ENCODE data around the gene TMEM143.
"Not testable (repeated sequence)": the region's sequence is repeated elsewhere in the genome, so short reads cannot be mapped to it uniquely, and the experiment has no call there.

TMEM143 gene

GRCh38 chr19:48396016-48396823 is 32.5 kb upstream of the TMEM143 start:
- no peaks in the 10 kb centered on the region for H3K9me3 ChIP-seq (ENCODE audit: control insufficient read depth, insufficient read depth, low read depth, low read length)
- no peak overlapping the region for H3K9ac ChIP-seq (ENCODE audit: low read length)
- H3K36me3 ChIP-seq (ENCODE audit: control insufficient read depth, insufficient read depth, low read length) = no peaks in the 10 kb centered on the region
- peaks cover 57% of the 10 kb centered on the region for H3K27me3 ChIP-seq (ENCODE audit: control insufficient read depth, insufficient read depth, low read length)
- no peak overlapping the region for H3K27ac ChIP-seq (ENCODE audit: low read depth, low read length)
- H3K4me1 ChIP-seq (ENCODE audit: control insufficient read depth, insufficient read depth, low read length) = peaks cover 62% of the 10 kb centered on the region
- peak overlapping the region; percentile 26; the same call in 1 of the 2 replicates for H3K4me3 ChIP-seq (ENCODE audit: low read depth, low read length)

GRCh38 chr19:48395499-48395898 is 31.8 kb upstream of the TMEM143 start:
- H3K4me3 ChIP-seq (ENCODE audit: low read depth, low read length) = peak overlapping the region; percentile 74; the same call in 1 of the 2 replicates

DNA sequence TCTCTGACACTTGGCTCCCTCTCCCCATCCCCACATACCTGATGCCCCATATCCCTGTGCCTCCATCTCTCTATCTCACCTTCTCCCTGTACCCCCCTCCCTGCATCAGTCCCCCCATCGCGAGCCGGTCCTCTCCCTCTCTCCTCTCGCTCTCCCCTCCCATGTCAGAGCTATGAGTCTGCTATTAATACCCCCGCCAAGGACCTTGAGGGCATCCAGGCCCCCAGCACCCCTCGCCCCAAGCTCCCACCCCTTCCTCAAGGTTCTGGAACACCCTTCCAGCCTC is 31.4 kb upstream of the TMEM143 start:
- no peaks in the 10 kb centered on the region for H3K9me3 ChIP-seq (ENCODE audit: control insufficient read depth, insufficient read depth, low read depth, low read length)
- peaks cover 54% of the 10 kb centered on the region for H3K4me1 ChIP-seq (ENCODE audit: control insufficient read depth, insufficient read depth, low read length)
- H3K9ac ChIP-seq (ENCODE audit: low read length) = no peak overlapping the region
- no peak overlapping the region for H3K27ac ChIP-seq (ENCODE audit: low read depth, low read length)
- H3K4me3 ChIP-seq (ENCODE audit: low read depth, low read length) = peak overlapping the region; percentile 74
- no peaks in the 10 kb centered on the region for H3K36me3 ChIP-seq (ENCODE audit: control insufficient read depth, insufficient read depth, low read length)
- H3K27me3 ChIP-seq (ENCODE audit: control insufficient read depth, insufficient read depth, low read length) = peaks cover 57% of the 10 kb centered on the region

More at GRCh38 chr19:48395499-48395898, 31.8 kb upstream of the TMEM143 start:
- Histone ChIP-seq H3K4me1 (ENCODE audit: control insufficient read depth, insufficient read depth, low read length) (peaks cover 56% of the 10 kb centered on the region), H3K9me3 (ENCODE audit: control insufficient read depth, insufficient read depth, low read depth, low read length) (no peaks in the 10 kb centered on the region), H3K9ac (ENCODE audit: low read length) (no peak overlapping the region), H3K27me3 (ENCODE audit: control insufficient read depth, insufficient read depth, low read length) (peaks cover 57% of the 10 kb centered on the region), H3K36me3 (ENCODE audit: control insufficient read depth, insufficient read depth, low read length) (no peaks in the 10 kb centered on the region), H3K27ac (ENCODE audit: low read depth, low read length) (no peak overlapping the region)

GRCh38 chr19:48394331-48395169 is 30.8 kb upstream of the TMEM143 start:
- H3K27me3 ChIP-seq (ENCODE audit: control insufficient read depth, insufficient read depth, low read length) = peaks cover 57% of the 10 kb centered on the region
- no peaks in the 10 kb centered on the region for H3K9me3 ChIP-seq (ENCODE audit: control insufficient read depth, insufficient read depth, low read depth, low read length)
- peak overlapping the region; percentile 67 for H3K9ac ChIP-seq (ENCODE audit: low read length)
- H3K4me3 ChIP-seq (ENCODE audit: low read depth, low read length) = peak overlapping the region; percentile 74
- peaks cover 51% of the 10 kb centered on the region for H3K4me1 ChIP-seq (ENCODE audit: control insufficient read depth, insufficient read depth, low read length)
- H3K36me3 ChIP-seq (ENCODE audit: control insufficient read depth, insufficient read depth, low read length) = peaks cover under 1% of the 10 kb centered on the region
- H3K27ac ChIP-seq (ENCODE audit: low read depth, low read length) = no peak overlapping the region

DNA sequence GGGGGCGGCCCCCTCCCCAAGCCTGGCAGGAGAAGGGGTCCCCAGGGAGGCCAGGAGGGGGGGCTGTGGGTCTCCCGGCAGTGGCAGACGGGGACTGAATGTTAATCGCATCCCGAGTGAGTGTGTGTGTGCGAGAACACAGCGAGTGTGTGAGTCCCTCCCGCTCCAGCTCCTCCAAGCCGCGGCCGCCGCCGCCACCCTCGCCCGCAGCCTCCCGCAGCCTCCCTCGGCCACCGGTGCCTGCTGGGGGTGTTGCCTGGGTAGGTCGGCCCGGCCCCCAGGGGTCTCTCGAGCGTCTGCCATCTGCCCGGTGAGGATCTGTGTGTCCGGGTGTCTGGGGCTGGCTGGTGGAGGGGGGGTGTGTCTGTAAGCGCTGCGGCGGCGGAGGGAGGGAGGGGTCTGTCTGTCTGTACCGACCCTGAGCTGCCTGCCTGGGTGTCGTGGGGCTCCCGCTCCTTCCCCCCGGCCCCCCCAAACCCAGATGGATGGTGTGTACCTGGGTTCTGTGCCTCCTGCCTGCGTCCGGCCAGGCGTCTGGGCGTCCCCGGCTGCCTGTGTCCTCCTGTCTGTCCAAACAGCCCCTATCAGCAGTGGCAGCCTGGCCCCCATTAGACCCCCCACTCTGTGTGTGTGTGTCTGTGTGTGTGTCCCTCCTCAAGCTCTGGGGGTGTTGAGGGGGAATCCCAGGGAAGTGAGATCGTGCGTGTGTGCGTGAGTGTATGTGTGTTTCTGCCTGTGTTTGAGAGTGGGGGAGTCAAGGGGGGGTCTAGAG is 30.0 kb upstream of the TMEM143 start, which contains the start of gene GRIN2D:
GRIN2D (plus strand) TSS at position 110 of the 772 bp plus-strand sequence. CDS start 4,725 bp downstream, outside the sequence.
- Histone ChIP-seq H3K9me3 (ENCODE audit: control insufficient read depth, insufficient read depth, low read depth, low read length) (no peaks in the 10 kb centered on the region), H3K4me1 (ENCODE audit: control insufficient read depth, insufficient read depth, low read length) (peaks cover 51% of the 10 kb centered on the region), H3K36me3 (ENCODE audit: control insufficient read depth, insufficient read depth, low read length) (peaks cover 8% of the 10 kb centered on the region), H3K4me3 (ENCODE audit: low read depth, low read length) (peak within 1 kb of the TSS; percentile 74), H3K27me3 (ENCODE audit: control insufficient read depth, insufficient read depth, low read length) (peaks cover 57% of the 10 kb centered on the region), H3K27ac (ENCODE audit: low read depth, low read length) (no peak within 1 kb of the TSS), H3K9ac (ENCODE audit: low read length) (peak within 1 kb of the TSS; percentile 67)

- Histone ChIP-seq H3K9me3 (ENCODE audit: control insufficient read depth, insufficient read depth, low read depth, low read length) (no peaks in the 10 kb centered on the region), H3K27ac (ENCODE audit: low read depth, low read length) (no peak overlapping the region), H3K4me3 (ENCODE audit: low read depth, low read length) (peak overlapping the region; percentile 74), H3K27me3 (ENCODE audit: control insufficient read depth, insufficient read depth, low read length) (peaks cover 56% of the 10 kb centered on the region), H3K36me3 (ENCODE audit: control insufficient read depth, insufficient read depth, low read length) (peaks cover 16% of the 10 kb centered on the region), H3K4me1 (ENCODE audit: control insufficient read depth, insufficient read depth, low read length) (peaks cover 51% of the 10 kb centered on the region), H3K9ac (ENCODE audit: low read length) (peak overlapping the region; percentile 67)
Observed at GRCh38 chr19:48392860-48393558, 29.3 kb upstream of the TMEM143 start.

DNA sequence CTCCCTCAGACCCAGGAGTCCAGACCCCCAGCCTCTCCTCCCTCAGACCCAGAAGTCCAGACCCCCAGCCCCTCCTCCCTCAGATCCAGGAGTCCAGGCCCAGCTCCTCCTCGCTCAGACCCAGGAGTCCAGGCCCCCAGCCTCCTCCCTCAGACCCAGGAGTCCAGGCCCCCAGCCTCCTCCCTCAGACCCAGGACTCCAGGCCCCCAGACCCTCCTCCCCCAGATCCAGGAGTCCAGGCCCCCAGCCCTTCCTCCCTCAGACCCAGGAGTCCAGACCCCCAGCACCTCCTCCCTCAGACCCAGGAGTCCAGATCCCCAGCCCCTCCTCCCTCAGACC is 28.2 kb upstream of the TMEM143 start:
- peaks cover 45% of the 10 kb centered on the region for H3K27me3 ChIP-seq (ENCODE audit: control insufficient read depth, insufficient read depth, low read length)
- H3K9me3 ChIP-seq (ENCODE audit: control insufficient read depth, insufficient read depth, low read depth, low read length); H3K27ac ChIP-seq (ENCODE audit: low read depth, low read length); H3K4me3 ChIP-seq (ENCODE audit: low read depth, low read length); H3K9ac ChIP-seq (ENCODE audit: low read length): not testable (repeated sequence)
- H3K4me1 ChIP-seq (ENCODE audit: control insufficient read depth, insufficient read depth, low read length) = peaks cover 42% of the 10 kb centered on the region
- H3K36me3 ChIP-seq (ENCODE audit: control insufficient read depth, insufficient read depth, low read length) = peaks cover 26% of the 10 kb centered on the region

GRCh38 chr19:48391100-48392005 is 27.6 kb upstream of the TMEM143 start, which contains the start of gene KDELR1:
KDELR1 (minus strand) TSS chr19:48391551; CDS start chr19:48391358, 193 bp downstream.
- Histone ChIP-seq H3K4me1 (ENCODE audit: control insufficient read depth, insufficient read depth, low read length) (peaks cover 36% of the 10 kb centered on the region), H3K27me3 (ENCODE audit: control insufficient read depth, insufficient read depth, low read length) (peaks cover 39% of the 10 kb centered on the region), H3K36me3 (ENCODE audit: control insufficient read depth, insufficient read depth, low read length) (peaks cover 27% of the 10 kb centered on the region), H3K9me3 (ENCODE audit: control insufficient read depth, insufficient read depth, low read depth, low read length) (no peaks in the 10 kb centered on the region), H3K9ac (ENCODE audit: low read length) (peak within 1 kb of the TSS; percentile 89), H3K4me3 (ENCODE audit: low read depth, low read length) (peak within 1 kb of the TSS; percentile 83), H3K27ac (ENCODE audit: low read depth, low read length) (peak within 1 kb of the TSS; percentile 82)

GRCh38 chr19:48390188-48391099 is 26.7 kb upstream of the TMEM143 start:
- no peaks in the 10 kb centered on the region for H3K9me3 ChIP-seq (ENCODE audit: control insufficient read depth, insufficient read depth, low read depth, low read length)
- peak overlapping the region; percentile 82 for H3K27ac ChIP-seq (ENCODE audit: low read depth, low read length)
- peaks cover 35% of the 10 kb centered on the region for H3K36me3 ChIP-seq (ENCODE audit: control insufficient read depth, insufficient read depth, low read length)
- peak overlapping the region; percentile 83 for H3K4me3 ChIP-seq (ENCODE audit: low read depth, low read length)
- peaks cover 30% of the 10 kb centered on the region for H3K27me3 ChIP-seq (ENCODE audit: control insufficient read depth, insufficient read depth, low read length)
- H3K9ac ChIP-seq (ENCODE audit: low read length) = peak overlapping the region; percentile 89
- peaks cover 27% of the 10 kb centered on the region for H3K4me1 ChIP-seq (ENCODE audit: control insufficient read depth, insufficient read depth, low read length)

All from HUES6 (cell line).